ELF-1 (cell line): ENCODE measurements around the gene ENTPD3.

Experiments used
- DNase-seq: peaks from one replicate; pipeline ENCODE4 v3.0.0-alpha.2; 2016; ENCODE audit warnings: low read depth, low spot score

ENTPD3 gene

GRCh38 chr3:40387001-40387894 is at the start of gene ENTPD3:
ENTPD3 (plus strand) TSS chr3:40387184; CDS start chr3:40388058, 874 bp downstream.
- DNase-seq: peak; percentile 62

- no peak for DNase-seq
These were observed 47.1 kb upstream of the ENTPD3 start for GRCh38 chr3:40339871-40340270.

- no peak for DNase-seq
These were observed 46.3 kb upstream of the ENTPD3 start for GRCh38 chr3:40340541-40341170.

- no peak for DNase-seq
These were observed 45.3 kb upstream of the ENTPD3 start for GRCh38 chr3:40341671-40342070.

- DNase-seq: no peak
These were observed 36.5 kb upstream of the ENTPD3 start for GRCh38 chr3:40350529-40350928.

- no peak for DNase-seq
These were observed 31.6 kb upstream of the ENTPD3 start for GRCh38 chr3:40355410-40355809.

- no peak for DNase-seq
These were observed 28.5 kb upstream of the ENTPD3 start for GRCh38 chr3:40358454-40358853.

- no peak for DNase-seq
These were observed 23.3 kb upstream of the ENTPD3 start for GRCh38 chr3:40363674-40364073.

GRCh38 chr3:40366203-40367162 is 20.5 kb upstream of the ENTPD3 start:
- no peak for DNase-seq

- DNase-seq: no peak
These were observed 17.3 kb upstream of the ENTPD3 start for GRCh38 chr3:40369716-40370115.

- no peak for DNase-seq
These were observed 9.2 kb upstream of the ENTPD3 start for GRCh38 chr3:40377822-40378221.

- no peak for DNase-seq
These were observed 7.2 kb upstream of the ENTPD3 start for GRCh38 chr3:40379674-40380306.

GRCh38 chr3:40381904-40382616 is 4.9 kb upstream of the ENTPD3 start:
- DNase-seq: no peak

- DNase-seq: no peak
These were observed 4.4 kb upstream of the ENTPD3 start for GRCh38 chr3:40382617-40382979.

- DNase-seq: no peak
These were observed 771 bp upstream of the ENTPD3 start for GRCh38 chr3:40386213-40386612.

GRCh38 chr3:40387895-40388254 is 891 bp downstream of the ENTPD3 start:
- no peak for DNase-seq

- no peak for DNase-seq
These were observed 9.4 kb downstream of the ENTPD3 start for GRCh38 chr3:40396406-40396805.

GRCh38 chr3:40397129-40397528 is 10.1 kb downstream of the ENTPD3 start:
- DNase-seq: no peak

- DNase-seq: no peak
These were observed 10.9 kb downstream of the ENTPD3 start for GRCh38 chr3:40397912-40398311.

GRCh38 chr3:40398346-40398745 is 11.4 kb downstream of the ENTPD3 start:
- no peak for DNase-seq
